HG03159 (cell line): ENCODE measurements around the gene RRP1B.
"Not testable (repeated sequence)": the region's sequence is repeated elsewhere in the genome, so short reads cannot be mapped to it uniquely, and the experiment has no call there.

Experiments used
- ATAC-seq: cut with Tn5 transposase; IDR thresholded peaks from one replicate; pipeline ENCODE4 v1.9.1; 2021; ENCODE audit warnings: mild to moderate bottlenecking, moderate library complexity; ENCODE audit not compliant: unreplicated experiment

The RRP1B gene

DNA sequence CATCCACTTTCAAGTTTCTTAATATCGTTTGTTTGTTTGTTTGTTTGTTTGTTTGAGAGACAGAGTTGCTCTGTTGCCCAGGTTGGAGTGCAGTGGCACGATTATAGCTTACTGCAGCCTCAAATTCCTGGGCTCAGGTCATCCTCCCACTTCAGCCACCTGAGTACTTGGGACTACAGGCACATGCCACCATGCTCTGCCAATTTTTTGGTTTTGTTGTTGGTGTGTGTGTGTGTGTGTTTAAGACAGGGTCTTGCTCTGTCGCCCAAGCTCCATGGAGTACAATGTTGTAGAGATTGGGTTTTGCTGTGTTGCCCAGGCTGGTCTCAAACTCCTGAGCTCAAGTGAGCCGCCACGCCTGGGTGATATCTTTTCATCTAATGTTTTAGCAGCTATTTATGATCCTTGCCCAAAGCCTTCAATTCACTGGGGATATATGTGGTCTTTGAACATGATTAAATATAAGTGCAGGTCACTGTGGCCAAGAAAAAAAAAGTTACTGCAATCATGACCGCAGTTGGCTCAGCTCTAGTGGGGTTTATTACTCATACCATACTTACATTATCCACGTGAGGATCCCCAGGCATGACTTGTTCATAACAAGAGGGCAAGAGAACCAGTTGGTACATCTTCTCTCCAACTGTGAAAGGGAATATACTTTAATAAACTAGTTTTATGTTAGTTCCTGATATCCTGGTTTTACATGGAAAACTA is 8.0 kb downstream of the RRP1B start:
- ATAC-seq = no peak

DNA sequence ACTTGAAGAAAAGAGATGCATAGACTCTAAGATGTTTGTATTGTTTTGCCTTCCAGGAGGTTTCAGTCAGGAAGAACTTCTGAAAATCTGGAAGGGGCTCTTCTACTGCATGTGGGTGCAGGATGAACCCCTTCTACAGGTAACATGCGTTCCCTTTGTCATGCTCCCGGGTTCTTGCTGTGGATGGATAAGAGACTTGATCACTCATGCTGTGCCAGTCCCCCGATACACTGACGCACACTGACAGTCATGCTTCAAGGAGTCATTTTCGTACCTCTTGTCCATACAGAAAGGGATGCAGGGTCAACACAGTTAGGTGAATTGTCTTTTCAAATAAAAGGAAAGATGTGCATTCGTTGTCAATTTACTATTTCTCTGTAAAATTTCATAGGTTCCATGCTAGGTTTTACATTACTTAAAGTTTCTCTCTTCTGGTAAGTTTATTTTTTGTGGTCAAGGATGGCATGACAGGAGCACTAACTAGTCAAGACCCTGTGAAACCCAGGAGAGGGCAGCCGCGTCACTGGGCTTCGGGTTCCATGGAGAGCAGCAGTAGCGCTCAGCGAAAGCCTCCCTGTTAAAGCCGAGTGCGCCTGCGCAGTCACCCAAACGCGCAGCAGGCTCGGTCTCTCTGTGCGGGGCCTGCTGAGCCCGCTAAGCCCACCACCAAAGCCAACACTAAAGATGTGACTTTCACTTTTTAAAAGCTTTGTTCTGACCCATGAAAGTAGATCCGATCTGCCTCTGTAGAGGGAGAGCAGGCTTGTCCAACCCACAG is 10.7 kb downstream of the RRP1B start:
- no peak for ATAC-seq

DNA sequence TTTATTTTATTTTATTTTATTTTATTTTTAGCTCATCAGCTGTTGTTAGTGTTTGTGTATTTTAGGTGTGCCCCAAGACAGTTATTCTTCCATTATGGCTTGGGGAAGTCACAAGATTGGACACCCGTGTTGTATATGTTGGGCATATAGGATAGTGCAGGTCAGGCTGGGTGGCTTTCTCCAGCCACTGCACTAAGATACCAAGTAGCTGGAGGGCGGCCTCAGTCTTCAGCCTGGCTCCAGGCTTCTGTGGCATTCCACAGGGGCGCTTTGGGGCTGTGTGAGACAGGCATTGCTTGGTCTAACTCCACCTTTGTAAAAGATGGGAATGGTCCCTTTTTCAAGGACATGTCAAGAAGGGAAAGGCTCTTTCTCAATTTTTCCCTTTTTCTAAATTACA is 16.5 kb downstream of the RRP1B start:
- no peak for ATAC-seq

DNA sequence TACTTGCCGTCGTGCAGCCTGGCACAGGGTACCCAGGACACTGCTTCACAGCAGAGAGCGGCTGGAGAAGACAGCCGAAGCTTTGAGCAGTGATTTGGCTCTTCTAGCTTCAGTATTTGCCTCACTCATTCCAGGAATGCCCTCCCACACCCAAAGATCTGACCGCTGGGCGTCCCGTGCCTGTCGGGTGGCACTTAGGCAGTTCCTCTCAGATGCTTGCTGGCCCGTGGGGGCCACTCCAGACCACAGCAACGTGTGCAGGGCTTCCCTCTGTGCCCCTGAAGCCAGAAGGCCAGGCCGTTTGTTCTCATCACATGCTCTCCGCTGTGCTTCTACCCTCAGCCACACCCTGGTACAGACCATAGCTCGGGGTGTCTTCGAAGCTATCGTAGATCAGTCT is 17.0 kb downstream of the RRP1B start:
- no peak for ATAC-seq

- ATAC-seq = no peak
These were observed 20.6 kb downstream of the RRP1B start for GRCh38 chr21:43679951-43680350.

- ATAC-seq = not testable (repeated sequence)
These were observed 21.1 kb downstream of the RRP1B start for GRCh38 chr21:43680421-43680820.

DNA sequence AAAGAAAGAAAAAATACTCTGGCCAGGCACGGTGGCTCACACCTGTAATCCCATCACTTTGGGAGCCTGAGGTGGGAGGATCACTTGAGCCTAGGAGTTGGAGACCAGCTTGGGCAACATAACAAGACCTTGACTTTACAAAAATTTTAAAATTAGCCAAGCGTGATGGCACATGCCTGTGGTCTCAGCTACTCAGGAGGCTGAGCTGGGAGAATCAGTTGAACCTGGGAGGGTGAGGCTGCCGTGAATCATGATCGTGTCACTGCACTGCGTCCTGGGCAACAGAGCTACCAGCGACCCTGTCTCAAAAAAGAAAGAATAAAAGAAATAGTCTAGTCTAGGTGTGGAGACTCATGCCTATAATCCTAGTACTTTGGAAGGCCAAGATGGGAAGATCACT is 22.3 kb downstream of the RRP1B start:
- ATAC-seq = no peak

DNA sequence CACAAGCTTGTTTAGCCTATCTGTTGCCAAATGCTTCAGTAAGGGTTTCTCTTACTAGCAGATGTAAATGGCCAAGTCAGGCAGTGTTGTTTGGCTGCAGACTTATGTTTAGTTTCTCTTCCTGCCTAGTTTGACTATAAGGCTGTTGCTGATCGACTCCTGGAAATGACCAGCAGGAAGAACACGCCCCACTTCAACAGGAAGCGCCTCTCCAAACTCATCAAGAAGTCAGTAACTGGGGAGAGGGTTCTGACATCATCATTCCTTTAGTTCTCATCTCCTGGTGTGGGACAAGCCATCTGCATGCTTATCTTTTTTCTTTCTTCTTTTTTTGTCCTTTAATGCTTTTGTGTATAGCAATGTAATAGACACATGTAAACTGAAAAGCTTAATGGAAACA is 25.1 kb downstream of the RRP1B start:
- ATAC-seq = no peak

- no peak for ATAC-seq
These were observed 27.6 kb downstream of the RRP1B start for GRCh38 chr21:43686811-43687565.

GRCh38 chr21:43687566-43688399 is 28.4 kb downstream of the RRP1B start:
- ATAC-seq = no peak

DNA sequence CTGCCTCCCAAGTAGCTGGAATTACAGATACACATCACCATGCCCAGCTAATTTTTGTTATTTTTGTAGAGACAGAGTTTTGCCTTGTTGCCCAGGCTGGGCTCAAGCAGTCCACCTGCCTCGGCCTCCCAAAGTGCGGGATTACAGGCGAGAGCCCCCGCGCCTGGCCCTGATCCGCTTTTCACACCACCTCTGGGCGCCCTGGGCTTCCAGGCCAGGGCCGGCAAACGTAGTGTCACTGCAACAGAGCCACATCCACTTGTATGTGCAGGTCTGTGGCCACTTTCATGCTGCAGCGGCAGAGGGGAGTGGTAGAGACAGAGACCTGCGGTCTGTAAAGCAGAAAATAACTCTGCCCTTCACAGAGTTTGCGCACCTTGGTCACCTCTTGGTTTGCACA is 29.5 kb downstream of the RRP1B start:
- ATAC-seq = no peak

GRCh38 chr21:43689556-43690337 is 30.4 kb downstream of the RRP1B start:
- no peak for ATAC-seq

DNA sequence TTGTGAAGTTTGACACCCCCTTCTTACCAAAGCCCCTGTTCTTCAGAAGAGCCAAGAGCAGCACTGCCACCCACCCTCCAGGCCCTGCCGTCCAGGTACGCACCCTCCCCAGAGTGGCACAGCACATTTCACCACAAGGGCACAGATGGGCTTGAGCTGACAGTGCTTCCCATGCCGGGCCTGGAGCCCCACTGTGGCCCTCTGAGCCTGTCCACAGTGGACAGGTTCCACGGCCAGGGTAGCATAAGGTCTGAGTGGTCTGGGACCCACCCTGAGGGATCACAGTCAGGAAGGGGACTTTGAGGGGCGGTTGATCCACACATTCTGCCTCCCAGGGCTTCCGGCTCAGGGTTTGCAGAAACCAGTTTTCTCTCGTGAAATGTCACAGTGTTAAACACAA is 31.0 kb downstream of the RRP1B start:
- no peak for ATAC-seq

DNA sequence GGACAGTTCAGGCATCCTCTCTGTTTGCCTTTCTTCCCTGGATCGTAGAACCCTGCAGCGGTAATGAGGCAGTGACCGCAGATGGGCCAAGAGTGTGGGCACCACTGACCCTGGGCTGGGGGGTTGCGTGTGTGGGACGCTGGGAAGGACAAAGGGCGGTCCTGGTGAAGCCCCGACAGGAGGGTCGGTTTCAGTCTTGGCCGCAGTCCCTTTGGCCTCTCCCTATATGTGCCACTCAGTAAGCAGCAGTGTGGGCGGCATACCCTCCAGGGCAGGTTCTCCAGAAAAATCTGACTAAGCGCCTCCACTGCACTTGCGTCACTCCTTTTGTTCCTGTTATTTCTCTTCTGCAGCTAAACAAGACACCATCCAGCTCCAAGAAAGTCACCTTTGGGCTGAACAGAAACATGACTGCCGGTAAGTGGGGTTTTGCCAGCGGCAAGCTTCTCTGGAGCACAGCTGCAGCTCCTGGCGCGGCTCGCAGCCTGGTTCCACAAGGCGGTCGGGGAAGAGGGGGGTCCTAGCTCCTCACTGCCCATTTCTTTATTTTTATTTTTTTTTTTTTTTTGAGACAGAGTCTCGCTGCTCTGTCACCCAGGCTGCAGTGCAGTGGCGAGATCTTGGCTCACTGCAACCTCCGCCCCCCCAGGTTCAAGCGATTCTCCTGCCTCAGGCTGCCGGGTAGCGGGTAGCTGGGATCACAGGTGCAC is 31.9 kb downstream of the RRP1B start:
- ATAC-seq = no peak

DNA sequence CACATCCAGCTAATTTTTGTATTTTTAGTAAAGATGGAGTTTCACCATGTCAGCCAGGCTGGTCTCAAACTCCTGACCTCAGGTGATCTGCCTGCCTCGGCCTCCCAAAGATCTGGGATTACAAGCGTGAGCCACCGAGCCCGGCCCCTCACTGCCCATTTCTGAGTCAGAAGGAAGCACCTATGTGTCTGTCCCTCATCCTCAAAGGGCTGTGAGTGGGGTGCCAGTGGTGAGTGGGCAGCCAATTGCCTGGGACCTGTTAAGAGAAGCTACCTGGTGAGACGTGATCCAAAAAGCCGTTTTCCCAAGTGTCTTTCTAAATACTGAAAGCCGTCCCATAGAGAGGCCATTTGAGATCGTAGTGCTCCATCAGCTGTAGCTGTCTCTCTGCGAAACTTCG is 32.4 kb downstream of the RRP1B start:
- ATAC-seq = no peak

DNA sequence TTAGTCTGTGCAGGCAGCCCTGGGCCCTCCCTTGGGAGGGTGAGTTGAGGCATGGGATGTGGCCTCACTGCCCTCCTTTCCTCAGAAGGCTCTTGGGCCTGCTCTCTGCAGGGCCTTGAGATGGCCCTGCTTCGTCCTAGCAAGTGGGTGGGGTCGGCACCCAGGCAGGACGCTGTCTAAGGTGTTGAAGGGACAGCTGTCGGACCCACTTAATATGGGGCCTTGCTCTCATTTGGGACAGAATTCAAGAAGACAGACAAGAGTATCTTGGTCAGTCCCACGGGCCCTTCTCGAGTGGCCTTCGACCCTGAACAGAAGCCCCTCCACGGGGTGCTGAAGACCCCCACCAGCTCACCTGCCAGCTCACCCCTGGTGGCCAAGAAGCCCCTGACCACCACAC is 33.6 kb downstream of the RRP1B start:
- ATAC-seq = no peak

GRCh38 chr21:43693981-43694380 is 34.6 kb downstream of the RRP1B start:
- no peak for ATAC-seq

DNA sequence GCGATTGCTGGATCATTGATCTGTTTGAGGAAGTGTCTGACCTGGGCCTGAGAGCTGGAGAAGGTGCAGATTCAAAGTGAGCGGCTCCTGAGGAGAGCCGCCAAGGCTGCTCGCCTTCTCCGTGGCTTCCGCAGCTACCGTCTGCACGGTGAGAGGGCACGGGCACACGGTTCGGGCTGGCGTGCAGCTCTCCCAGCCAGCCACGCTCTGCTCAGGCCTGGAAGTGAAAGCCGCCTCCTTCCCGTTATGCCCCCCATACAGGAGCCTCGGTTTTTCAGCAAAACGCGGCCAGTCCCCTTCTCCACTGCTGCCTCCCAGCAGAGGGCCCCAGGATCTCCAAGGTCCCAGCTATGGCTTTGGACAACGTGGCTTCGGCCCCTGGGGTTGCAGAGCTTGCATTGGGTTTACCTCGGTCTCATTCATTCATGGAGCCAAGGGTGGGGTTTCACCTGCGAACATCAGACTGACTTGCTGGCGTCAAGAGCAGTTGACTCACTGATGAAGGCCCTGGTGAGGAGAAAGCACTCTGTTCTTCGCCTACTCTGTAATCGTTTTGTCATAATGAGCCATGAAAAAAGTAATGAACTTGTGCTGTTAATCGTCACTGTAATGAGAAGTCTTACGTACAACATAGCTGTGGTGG is 35.2 kb downstream of the RRP1B start:
- no peak for ATAC-seq

DNA sequence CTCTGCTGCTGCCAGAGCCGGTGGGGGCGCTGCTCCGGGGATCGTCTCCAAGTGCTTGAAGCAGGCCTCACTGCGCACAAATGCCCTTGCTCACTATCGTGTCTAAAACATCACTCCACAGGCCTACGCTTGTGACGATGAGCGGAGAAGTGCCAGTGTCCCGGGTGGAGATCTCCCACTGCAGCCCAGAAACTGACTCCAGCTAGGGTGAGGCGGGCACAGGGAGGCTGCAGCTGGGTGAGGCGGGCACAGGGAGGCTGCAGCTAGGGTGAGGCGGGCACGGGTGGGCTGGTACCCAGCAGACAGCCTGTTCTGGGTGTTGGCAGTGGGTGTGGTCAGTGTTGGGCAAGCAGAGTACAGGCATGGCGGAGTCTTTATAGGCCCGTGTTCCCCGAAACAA is 36.9 kb downstream of the RRP1B start:
- ATAC-seq = no peak
